Measurements from ENCODE around the gene CHMP2B. TPM values are rescaled to one million over a fixed set of nuclear protein-coding genes. Genes with fewer than 3 reads are reported as not detected.
A peak's percentile ranks its signal among the peaks of the same experiment; 100 is the strongest.
"Not testable (repeated sequence)": the region's sequence is repeated elsewhere in the genome, so short reads cannot be mapped to it uniquely, and the experiment has no call there.

Gene CHMP2B
- total RNA-seq, 2 experiments from 2014 or later = 21.2 to 24.1 TPM

GRCh38 chr3:87287011-87287410, 59.9 kb downstream of the CHMP2B start:
- no peaks in the 10 kb centered on the region for H3K9me3 Mint-ChIP-seq
- POLR2A ChIA-PET = no interaction called here
- H3K27ac Mint-ChIP-seq = no peak overlapping the region
- no peaks in the 10 kb centered on the region for H3K36me3 Mint-ChIP-seq (ENCODE audit: low read depth)
- H3K4me1 Mint-ChIP-seq = peaks cover 1% of the 10 kb centered on the region
- peaks cover 6% of the 10 kb centered on the region for H3K27me3 Mint-ChIP-seq
- CTCF ChIA-PET = no interaction called here
- DNase-seq = no peak
- H3K4me3 Mint-ChIP-seq = no peak overlapping the region

- no peaks in the 10 kb centered on the region for H3K36me3 Mint-ChIP-seq (ENCODE audit: low read depth)
- H3K27me3 Mint-ChIP-seq = peaks cover 2% of the 10 kb centered on the region
- no peak overlapping the region for H3K4me3 Mint-ChIP-seq
- CTCF ChIA-PET = no interaction called here
- no peak overlapping the region for H3K27ac Mint-ChIP-seq
- peaks cover 1% of the 10 kb centered on the region for H3K4me1 Mint-ChIP-seq
- no peaks in the 10 kb centered on the region for H3K9me3 Mint-ChIP-seq
- DNase-seq = no peak
- POLR2A ChIA-PET = no interaction called here
Observed at GRCh38 chr3:87288446-87288845, 61.3 kb downstream of the CHMP2B start.

- ChIA-PET CTCF (interaction anchor here (0.7 kb wide), 1 partner anchor 41 kb away, joined by 3 read pairs; no protein-coding TSS in a partner anchor), POLR2A (no interaction called here)
- no peak overlapping the region for H3K27ac Mint-ChIP-seq
- no peaks in the 10 kb centered on the region for H3K36me3 Mint-ChIP-seq (ENCODE audit: low read depth)
- peak; percentile 22 for DNase-seq
- no peaks in the 10 kb centered on the region for H3K9me3 Mint-ChIP-seq
- H3K27me3 Mint-ChIP-seq = no peaks in the 10 kb centered on the region
- no peak overlapping the region for H3K4me3 Mint-ChIP-seq
- peaks cover 2% of the 10 kb centered on the region for H3K4me1 Mint-ChIP-seq
Observed at GRCh38 chr3:87298111-87298718, 71.1 kb downstream of the CHMP2B start.

GRCh38 chr3:87305031-87305430, 77.9 kb downstream of the CHMP2B start:
- CTCF ChIA-PET; H3K27me3 Mint-ChIP-seq; H3K27ac Mint-ChIP-seq; H3K4me1 Mint-ChIP-seq; POLR2A ChIA-PET; H3K9me3 Mint-ChIP-seq; H3K4me3 Mint-ChIP-seq; H3K36me3 Mint-ChIP-seq (ENCODE audit: low read depth); DNase-seq: not testable (repeated sequence)

Small RNA genes within 50 kb of the gene (microRNA-seq; reads per million reads assigned to microRNA genes)
- not detected for gene MIR4795 (ENCODE audit: borderline microRNAs expressed, borderline replicate concordance)

Other genes starting within 250 kb of the CHMP2B start
- not detected for gene VGLL3, start 236.2 kb upstream of the CHMP2B start, total RNA-seq
- not detected for gene POU1F1, start 49.3 kb downstream of the CHMP2B start, total RNA-seq

Data from activated CD4-positive, alpha-beta T cell treated with anti-CD3 and anti-CD28 coated beads, Interleukin-2, amount 10 ng/mL, durations not matched to agents 7 days and 5 days (primary cell).